IPS-20b (cell line): ENCODE results near the gene ZNF668.
"Not testable (repeated sequence)": the region's sequence is repeated elsewhere in the genome, so short reads cannot be mapped to it uniquely, and the experiment has no call there.

Experiments used
- H3K27ac ChIP-seq: one replicate; pipeline ENCODE4 v1.5.1; 2013; ENCODE audit warnings: low read length
- H3K27me3 ChIP-seq: 2 replicates; pipeline ENCODE4 v1.6.1; 2013; ENCODE audit warnings: mild to moderate bottlenecking, low read length, inconsistent platforms; ENCODE audit not compliant: insufficient read depth
- H3K36me3 ChIP-seq: 2 replicates; pipeline ENCODE4 v1.6.1; 2013; ENCODE audit warnings: low read depth, mild to moderate bottlenecking, inconsistent platforms, low read length, moderate library complexity; ENCODE audit not compliant: insufficient read depth
- H3K4me1 ChIP-seq: 2 replicates; pipeline ENCODE4 v1.6.1; 2013; ENCODE audit warnings: mild to moderate bottlenecking, control low read depth, inconsistent platforms, low read length, moderate library complexity; ENCODE audit not compliant: insufficient read depth
- H3K4me3 ChIP-seq: 2 replicates; pipeline ENCODE4 v1.5.1; 2013; ENCODE audit warnings: mild to moderate bottlenecking, low read length, inconsistent platforms
- H3K9ac ChIP-seq: 2 replicates; pipeline ENCODE4 v1.6.1; 2013; ENCODE audit warnings: low read depth, mild to moderate bottlenecking, inconsistent platforms, low read length, moderate library complexity
- H3K9me3 ChIP-seq: 2 replicates; pipeline ENCODE4 v1.6.1; 2013; ENCODE audit warnings: mild to moderate bottlenecking, low read depth, low read length, inconsistent platforms; ENCODE audit not compliant: insufficient read depth

Gene ZNF668

DNA sequence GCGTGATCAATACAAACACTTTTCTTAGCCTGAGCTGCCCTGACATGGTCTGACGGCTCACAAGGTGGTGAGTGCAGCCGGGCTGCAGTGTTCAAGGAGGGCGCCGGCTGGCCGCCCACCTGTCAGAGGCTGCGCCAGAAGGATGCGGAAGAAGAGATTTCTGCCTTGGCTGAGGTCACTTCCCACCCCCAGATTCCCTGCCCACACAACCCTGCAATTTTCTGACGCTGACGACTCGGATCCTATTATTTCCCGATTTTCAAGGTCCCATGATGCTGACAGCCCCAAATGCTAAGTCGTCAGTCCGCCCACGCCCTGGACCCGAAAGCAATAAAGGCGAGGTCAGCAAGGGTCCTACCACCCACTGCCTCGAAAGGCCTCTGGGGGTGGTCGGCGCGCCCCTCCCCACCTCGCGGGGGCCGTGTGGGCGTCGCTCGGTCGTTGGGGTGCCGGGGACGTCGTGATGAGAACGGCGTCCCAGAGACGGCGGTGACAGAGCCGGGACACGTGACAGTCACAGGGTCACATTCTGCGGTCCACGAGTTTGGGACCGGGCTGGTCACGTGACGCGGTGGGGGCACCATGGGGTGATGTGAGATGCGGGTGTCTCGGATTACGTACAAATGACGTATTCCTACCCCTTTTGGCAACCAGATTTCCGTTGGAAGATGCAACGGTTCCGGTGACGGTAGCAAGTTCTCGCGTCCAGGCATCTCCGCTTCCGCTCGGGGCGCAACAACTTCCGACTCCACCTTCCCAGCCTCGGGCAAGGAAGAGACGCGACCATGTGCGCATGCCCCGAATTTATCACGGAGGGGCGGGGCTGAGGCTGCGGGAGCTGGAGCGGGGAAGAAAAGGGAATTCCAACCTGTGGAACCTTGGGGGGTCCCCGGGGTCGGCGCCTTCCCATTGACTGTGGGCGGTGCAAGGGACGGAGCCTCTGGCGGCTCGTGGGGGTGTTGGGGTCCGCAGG lies 41.0 kb downstream of the ZNF668 start, which contains the start of gene STX4:
Gene STX4, plus strand, starts transcription at position 823 of the 973 bp plus-strand sequence. CDS start 248 bp downstream, outside the sequence.
- no peaks in the 10 kb centered on the region; the same call in 1 of the 2 replicates for H3K27me3 ChIP-seq
- H3K9me3 ChIP-seq, result no peaks in the 10 kb centered on the region
- H3K4me3 ChIP-seq, result peak within 1 kb of the TSS; percentile 82
- H3K4me1 ChIP-seq, result no peaks in the 10 kb centered on the region
- peak within 1 kb of the TSS; percentile 73; the same call in 1 of the 2 replicates for H3K9ac ChIP-seq
- H3K27ac ChIP-seq, result peak within 1 kb of the TSS; percentile 38
- H3K36me3 ChIP-seq, result peaks cover 5% of the 10 kb centered on the region; the same call in 1 of the 2 replicates

DNA sequence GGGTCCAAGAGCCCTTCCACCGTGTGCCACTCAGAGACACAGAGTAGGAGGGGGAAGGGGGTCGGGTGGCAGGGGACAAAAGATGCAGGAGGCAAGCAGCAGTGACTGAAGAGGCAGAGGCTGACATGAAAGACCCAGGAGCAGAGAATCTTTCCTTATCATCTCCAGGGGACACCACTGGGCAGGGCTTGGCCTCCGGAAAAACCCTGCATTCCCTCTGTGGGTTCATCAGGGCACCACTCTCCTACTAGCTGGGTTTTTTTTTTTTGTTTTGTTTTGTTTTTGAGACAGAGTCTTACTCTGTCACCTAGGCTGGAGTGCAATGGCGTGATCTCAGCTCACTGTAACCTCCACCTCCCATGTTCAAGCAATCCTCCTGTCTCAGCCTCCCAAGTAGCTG lies 42.8 kb downstream of the ZNF668 start:
- Histone ChIP-seq H3K36me3 (peaks cover 5% of the 10 kb centered on the region; the same call in 1 of the 2 replicates), H3K4me1 (no peaks in the 10 kb centered on the region), H3K27me3 (no peaks in the 10 kb centered on the region; the same call in 1 of the 2 replicates), H3K9me3 (no peaks in the 10 kb centered on the region), H3K4me3 (no peak overlapping the region), H3K9ac (no peak overlapping the region), H3K27ac (no peak overlapping the region)

DNA sequence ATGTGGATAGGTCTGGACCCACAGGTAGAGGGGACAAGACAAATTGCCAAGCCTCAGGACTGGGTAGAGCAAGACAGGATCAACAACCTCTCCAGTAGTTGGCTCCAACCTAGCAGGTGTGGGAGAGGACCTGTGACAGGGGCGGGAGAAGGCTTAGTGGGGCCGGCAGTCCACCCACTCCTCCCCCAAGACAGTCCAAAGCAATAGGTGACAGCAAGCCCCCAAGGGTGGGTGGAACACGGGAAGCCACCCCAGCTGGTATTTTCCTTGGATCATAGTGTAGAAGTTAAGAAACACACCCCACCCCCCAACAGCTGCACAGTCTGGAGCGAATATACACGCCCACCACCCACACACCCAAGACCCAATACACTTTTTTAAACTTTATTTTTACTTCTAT lies 44.8 kb downstream of the ZNF668 start:
- no peak overlapping the region for H3K27ac ChIP-seq
- no peaks in the 10 kb centered on the region; the same call in 1 of the 2 replicates for H3K27me3 ChIP-seq
- H3K36me3 ChIP-seq, result no peaks in the 10 kb centered on the region
- H3K4me1 ChIP-seq, result no peaks in the 10 kb centered on the region
- H3K9ac ChIP-seq, result no peak overlapping the region
- no peaks in the 10 kb centered on the region for H3K9me3 ChIP-seq
- H3K4me3 ChIP-seq, result no peak overlapping the region

DNA sequence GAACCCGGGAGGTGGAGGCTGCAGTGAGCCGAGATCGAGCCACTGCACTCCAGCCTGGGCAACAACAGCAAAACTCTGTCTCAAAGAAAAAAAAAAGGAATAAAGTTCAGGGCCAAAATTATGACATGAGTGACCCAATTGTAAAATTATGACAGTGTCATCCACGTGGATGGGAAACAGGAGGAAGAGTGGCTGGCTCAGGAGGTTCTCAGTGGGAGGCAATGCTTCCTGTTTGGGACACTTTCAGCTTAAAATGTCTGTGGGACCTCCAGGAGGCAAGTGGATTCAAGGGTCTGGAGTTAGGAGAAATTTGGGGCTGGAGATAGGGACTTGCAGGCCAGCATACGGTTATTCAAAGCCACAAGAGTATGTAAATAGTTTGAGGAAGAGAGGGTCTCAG lies 48.7 kb downstream of the ZNF668 start:
- no peak overlapping the region for H3K27ac ChIP-seq
- H3K36me3 ChIP-seq, result no peaks in the 10 kb centered on the region
- H3K27me3 ChIP-seq, result no peaks in the 10 kb centered on the region
- H3K9me3 ChIP-seq, result no peaks in the 10 kb centered on the region
- no peak overlapping the region for H3K4me3 ChIP-seq
- H3K9ac ChIP-seq, result no peak overlapping the region
- no peaks in the 10 kb centered on the region for H3K4me1 ChIP-seq

DNA sequence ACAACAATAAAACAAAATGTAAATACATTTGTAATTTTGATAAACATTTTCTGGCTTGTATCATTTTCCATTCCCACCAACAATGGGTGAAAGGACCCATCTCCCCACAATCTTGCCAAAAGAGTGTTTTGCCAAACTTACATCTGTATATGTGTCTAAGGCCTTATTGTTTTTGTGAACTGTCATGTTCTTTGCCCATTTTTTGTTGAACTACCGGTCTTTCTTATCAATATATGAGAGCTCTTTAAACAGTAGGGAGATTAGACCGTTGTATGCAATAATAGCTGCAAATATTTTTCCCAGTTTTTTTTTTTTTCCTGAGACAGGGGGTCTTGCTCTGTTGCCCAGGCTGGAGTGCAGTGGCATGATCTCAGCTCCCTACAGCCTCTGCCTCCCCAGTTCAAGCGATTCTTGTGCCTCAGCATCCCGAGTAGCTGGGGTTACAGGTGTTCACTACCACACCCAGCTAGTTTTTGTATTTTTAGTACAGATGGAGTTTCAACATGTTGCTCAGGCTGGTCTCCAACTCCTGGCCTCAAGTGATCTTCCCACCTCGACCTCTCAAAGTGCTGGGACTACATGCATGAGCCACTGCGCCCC lies 50.3 kb downstream of the ZNF668 start:
- Histone ChIP-seq H3K27me3 (no peaks in the 10 kb centered on the region), H3K4me1 (no peaks in the 10 kb centered on the region), H3K9ac (no peak overlapping the region)

DNA sequence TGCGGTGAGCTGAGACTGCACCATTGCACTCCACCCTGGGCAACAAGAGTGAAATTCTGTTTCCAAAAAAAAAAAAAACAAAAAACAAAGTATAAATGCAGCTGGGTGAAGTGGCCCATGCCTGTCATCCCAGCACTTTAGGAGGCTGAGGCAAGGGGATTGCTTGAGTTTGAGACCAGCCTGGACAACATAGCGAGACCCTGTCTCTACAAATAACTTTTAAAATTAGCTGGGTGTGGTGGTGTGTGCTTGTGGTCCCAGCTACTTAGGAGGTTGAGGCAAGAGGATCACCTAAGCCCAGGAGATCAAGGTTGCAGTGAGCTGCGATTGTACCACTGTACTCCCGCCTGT lies 50.8 kb downstream of the ZNF668 start:
- Histone ChIP-seq H3K9me3 (no peaks in the 10 kb centered on the region), H3K27me3 (no peaks in the 10 kb centered on the region), H3K27ac (no peak overlapping the region), H3K36me3 (no peaks in the 10 kb centered on the region), H3K9ac (no peak overlapping the region), H3K4me1 (no peaks in the 10 kb centered on the region), H3K4me3 (no peak overlapping the region)

More for the DNA sequence above, 50.3 kb downstream of the ZNF668 start:
- H3K9me3 ChIP-seq, result no peaks in the 10 kb centered on the region
- no peaks in the 10 kb centered on the region for H3K36me3 ChIP-seq
- H3K27ac ChIP-seq, result no peak overlapping the region
- H3K4me3 ChIP-seq, result no peak overlapping the region

DNA sequence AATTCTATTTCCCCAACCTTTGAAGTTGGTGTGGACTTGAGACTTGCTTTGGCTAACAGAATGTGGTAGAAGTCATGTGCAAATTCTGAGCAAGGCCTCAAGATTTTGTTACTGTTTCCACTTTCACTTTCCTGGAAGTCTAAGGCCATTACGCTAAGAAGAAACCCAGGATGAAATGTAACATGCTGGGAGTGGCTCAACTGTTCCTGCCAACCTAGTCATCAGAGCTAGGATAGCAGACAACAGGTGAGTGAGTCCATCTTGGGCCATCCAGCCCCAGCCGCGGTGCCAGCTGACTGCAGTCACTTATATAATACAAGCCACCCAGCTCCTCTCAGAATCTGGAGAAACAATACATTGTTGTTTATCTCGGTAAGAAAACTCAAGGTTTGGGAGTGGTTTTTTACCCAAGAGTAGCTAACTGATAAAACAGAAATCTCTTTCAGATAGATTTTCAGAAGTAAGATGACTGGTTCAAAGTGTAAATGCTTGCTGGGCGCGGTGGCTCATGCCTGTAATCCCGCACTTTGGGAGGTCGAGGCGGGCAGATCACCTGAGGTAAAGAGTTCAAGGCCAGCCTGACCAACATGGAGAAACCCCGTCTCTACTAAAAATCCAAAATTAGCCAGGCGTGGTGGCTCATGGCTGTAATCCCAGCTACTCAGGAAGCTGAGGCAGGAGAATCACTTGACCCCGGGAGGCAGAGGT lies 51.3 kb downstream of the ZNF668 start:
- Histone ChIP-seq H3K27me3 (no peaks in the 10 kb centered on the region), H3K36me3 (no peaks in the 10 kb centered on the region), H3K27ac (no peak overlapping the region), H3K4me3 (no peak overlapping the region), H3K4me1 (no peaks in the 10 kb centered on the region), H3K9ac (no peak overlapping the region), H3K9me3 (no peaks in the 10 kb centered on the region)

DNA sequence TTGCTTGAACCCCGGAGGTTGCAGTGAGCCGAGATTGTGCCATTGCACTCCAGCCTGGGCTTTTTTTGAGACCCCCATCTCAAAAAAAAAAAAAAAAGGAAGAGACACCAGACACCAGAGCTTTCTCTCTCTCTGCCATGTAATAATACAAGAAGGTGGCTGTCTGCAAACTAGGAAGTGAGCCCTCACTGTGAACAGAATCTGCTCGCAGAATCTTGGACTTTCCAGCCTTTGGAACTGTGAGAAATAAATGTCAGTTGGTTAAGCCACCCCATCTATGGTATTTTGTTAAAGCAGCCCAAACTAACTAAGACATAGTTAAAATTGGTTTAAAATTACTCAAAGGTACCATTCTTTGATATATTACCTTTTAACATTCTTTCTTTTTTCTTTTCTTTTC lies 53.5 kb downstream of the ZNF668 start:
- Histone ChIP-seq H3K36me3 (no peaks in the 10 kb centered on the region), H3K27me3 (no peaks in the 10 kb centered on the region), H3K9me3 (no peaks in the 10 kb centered on the region), H3K9ac (no peak overlapping the region), H3K27ac (no peak overlapping the region), H3K4me1 (no peaks in the 10 kb centered on the region), H3K4me3 (no peak overlapping the region)

DNA sequence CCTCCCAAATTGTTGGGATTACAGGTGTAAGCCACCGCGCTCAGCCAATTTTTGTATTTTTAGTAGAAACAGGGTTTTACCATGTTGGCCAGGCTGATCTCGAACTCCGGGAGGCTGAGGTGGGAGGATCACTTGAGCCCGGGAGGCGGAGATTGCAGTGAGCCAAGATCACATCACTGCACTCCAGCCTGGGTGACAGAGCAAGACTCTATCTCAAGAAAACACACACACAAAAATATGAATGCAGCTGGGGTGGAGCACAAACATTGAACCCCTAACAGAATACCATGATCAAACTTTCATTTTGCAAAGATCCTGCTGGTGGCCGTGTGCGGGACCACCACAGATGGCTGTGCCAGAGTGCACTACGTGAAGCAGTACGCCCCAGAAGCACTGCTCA lies 56.3 kb downstream of the ZNF668 start:
- not testable (repeated sequence) for H3K27me3 ChIP-seq, H3K4me1 ChIP-seq, H3K4me3 ChIP-seq, H3K9ac ChIP-seq, H3K36me3 ChIP-seq, H3K9me3 ChIP-seq, H3K27ac ChIP-seq

DNA sequence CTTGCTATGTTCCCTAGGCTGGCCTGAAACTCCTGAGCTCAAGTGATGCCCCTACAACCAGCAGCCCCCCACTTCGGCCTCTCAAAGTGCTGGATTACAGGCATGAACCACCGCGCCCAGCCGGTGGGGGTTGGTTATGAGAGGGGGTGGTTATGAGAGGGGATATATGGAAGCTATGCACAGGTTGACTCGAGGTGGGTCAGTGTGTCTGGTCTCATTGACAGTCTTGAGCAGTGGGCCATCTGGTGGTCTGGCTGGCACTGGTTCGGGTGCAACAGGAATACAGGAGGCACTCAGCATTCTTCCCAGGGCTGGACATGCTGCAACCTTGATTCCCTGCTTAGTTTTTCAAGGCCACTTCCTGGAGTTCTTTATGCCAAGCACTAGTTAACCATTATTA lies 58.0 kb downstream of the ZNF668 start:
- H3K27me3 ChIP-seq, result peaks cover 18% of the 10 kb centered on the region
- H3K4me1 ChIP-seq, result no peaks in the 10 kb centered on the region
- no peaks in the 10 kb centered on the region for H3K36me3 ChIP-seq
- no peaks in the 10 kb centered on the region for H3K9me3 ChIP-seq
- no peak overlapping the region for H3K9ac ChIP-seq
- H3K27ac ChIP-seq, result no peak overlapping the region
- H3K4me3 ChIP-seq, result no peak overlapping the region

DNA sequence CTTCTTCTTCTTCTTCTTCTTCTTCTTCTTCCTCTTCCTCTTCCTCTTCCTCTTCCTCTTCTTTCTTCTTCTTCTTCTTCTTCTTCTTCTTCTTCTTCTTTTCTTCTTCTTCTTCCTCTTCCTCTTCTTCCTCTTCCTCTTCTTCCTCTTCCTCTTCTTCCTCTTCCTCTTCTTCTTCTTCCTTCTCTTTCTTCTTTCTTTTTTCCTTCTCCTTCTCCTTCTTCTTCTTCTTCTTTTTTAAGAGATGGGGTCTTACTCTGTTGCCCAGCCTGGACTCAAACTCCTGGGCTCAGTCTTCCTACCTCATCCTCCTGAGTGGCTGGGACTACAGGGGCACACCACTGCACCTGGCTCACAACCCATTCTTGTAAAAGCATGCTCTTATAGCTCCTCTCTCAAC lies 60.7 kb downstream of the ZNF668 start:
- peaks cover 22% of the 10 kb centered on the region for H3K27me3 ChIP-seq
- not testable (repeated sequence) for H3K4me3 ChIP-seq, H3K9me3 ChIP-seq, H3K4me1 ChIP-seq, H3K36me3 ChIP-seq, H3K27ac ChIP-seq, H3K9ac ChIP-seq
